Natural killer cell treated with Interleukin-12 subunit alpha and Interleukin-12 subunit beta and Interleukin-15 and Interleukin-18, amount 100 ng/mL, for 72 hours (primary cell): Measurements from ENCODE around the gene ZG16B. TPM values are rescaled to one million over a fixed set of nuclear protein-coding genes. Genes with fewer than 3 reads are reported as not detected.
A peak's percentile ranks its signal among the peaks of the same experiment; 100 is the strongest.

Experiments used
- ATAC-seq, 2 donors: fragments of 150-1000 bp; cut with Tn5 transposase in 1 of 2; sonication (Bioruptor Pico), chemical (Tn5 transposase) in 1 of 2; 2 replicates each; pipeline ENCODE4 v1.10.0; 2021
- DNase-seq: peaks from one replicate; pipeline ENCODE4 v3.0.0; 2022; ENCODE audit warnings: low spot score
- H3K27ac Mint-ChIP-seq, 2 donors: 1 replicate in 1 of 2; 2 replicates in 1 of 2; pipeline ENCODE4 v1.8.0; 2022; ENCODE audit warnings: mixed read lengths in 2 of 2, mild to moderate bottlenecking in 1 of 2, moderate library complexity in 1 of 2
- H3K27me3 Mint-ChIP-seq, 2 donors: 1 replicate in 1 of 2; 2 replicates in 1 of 2; pipeline ENCODE4 v1.8.0; 2022; ENCODE audit warnings: mixed read lengths in 2 of 2
- H3K36me3 Mint-ChIP-seq: one replicate; pipeline ENCODE4 v1.8.0; 2022; ENCODE audit warnings: mixed read lengths
- H3K4me1 Mint-ChIP-seq, 2 donors: 1 replicate in 1 of 2; 2 replicates in 1 of 2; pipeline ENCODE4 v1.8.0; 2022; ENCODE audit warnings: low read depth in 2 of 2, mixed read lengths in 2 of 2, mild to moderate bottlenecking in 1 of 2
- H3K4me3 Mint-ChIP-seq: one replicate; pipeline ENCODE4 v1.8.0; 2022; ENCODE audit warnings: mixed read lengths
- H3K9me3 Mint-ChIP-seq: 2 replicates; pipeline ENCODE4 v1.8.0; 2022; ENCODE audit warnings: mixed read lengths
- total RNA-seq, 2 donors: library from RNA; stranded (reverse); gene quantifications; one replicate each; pipeline ENCODE4 v1.2.3, GENCODE V29; 2022

Gene ZG16B
- total RNA-seq, 2 donors from 2014 or later = 3.8 to 22.1 TPM

- Mint-ChIP-seq H3K4me3 (no peak overlapping the region), H3K27me3 (no peaks in the 10 kb centered on the region), H3K9me3 (no peaks in the 10 kb centered on the region), H3K36me3 (no peaks in the 10 kb centered on the region), H3K27ac (peak overlapping the region; percentile 1 to 8), H3K4me1 (peaks cover 29 to 47% of the 10 kb centered on the region in 2 donors)
- DNase-seq (no peak), ATAC-seq (no peak)
Measured at GRCh38 chr16:2836646-2837508, 6.8 kb downstream of the ZG16B start.

- peak overlapping the region; percentile 64 to 65 for H3K27ac Mint-ChIP-seq
- no peaks in the 10 kb centered on the region for H3K9me3 Mint-ChIP-seq
- no peaks in the 10 kb centered on the region for H3K27me3 Mint-ChIP-seq
- H3K36me3 Mint-ChIP-seq = no peaks in the 10 kb centered on the region
- H3K4me1 Mint-ChIP-seq = peaks cover 37 to 48% of the 10 kb centered on the region in 2 donors
- peak; percentile 66 for DNase-seq
- ATAC-seq = peak in 1 of 2 donors; percentile 32
- no peak overlapping the region for H3K4me3 Mint-ChIP-seq
Measured at GRCh38 chr16:2838928-2839327, 8.8 kb downstream of the ZG16B start.

GRCh38 chr16:2839650-2840450 lies 9.7 kb downstream of the ZG16B start:
- Mint-ChIP-seq H3K4me3 (peak overlapping the region; percentile 42), H3K27ac (peak overlapping the region; percentile 64 to 65), H3K27me3 (no peaks in the 10 kb centered on the region), H3K4me1 (peaks cover 40 to 47% of the 10 kb centered on the region in 2 donors), H3K9me3 (no peaks in the 10 kb centered on the region), H3K36me3 (no peaks in the 10 kb centered on the region)
- no peak for ATAC-seq
- DNase-seq = peak; percentile 51

- Mint-ChIP-seq H3K4me1 (peaks cover 45% of the 10 kb centered on the region in 2 donors), H3K27me3 (no peaks in the 10 kb centered on the region), H3K4me3 (peak overlapping the region; percentile 93), H3K36me3 (no peaks in the 10 kb centered on the region), H3K9me3 (no peaks in the 10 kb centered on the region), H3K27ac (peak overlapping the region; percentile 93 to 96)
- ATAC-seq (no peak), DNase-seq (peak; percentile 83)
Measured at GRCh38 chr16:2840914-2841313, 10.8 kb downstream of the ZG16B start.

- peak; percentile 90 for DNase-seq
- peak overlapping the region; percentile 93 to 96 for H3K27ac Mint-ChIP-seq
- peaks cover 48 to 49% of the 10 kb centered on the region in 2 donors for H3K4me1 Mint-ChIP-seq
- H3K36me3 Mint-ChIP-seq = no peaks in the 10 kb centered on the region
- H3K4me3 Mint-ChIP-seq = peak overlapping the region; percentile 93
- H3K9me3 Mint-ChIP-seq = no peaks in the 10 kb centered on the region
- no peaks in the 10 kb centered on the region for H3K27me3 Mint-ChIP-seq
- ATAC-seq = peak; percentile 82 to 91
Measured at GRCh38 chr16:2841606-2842339, 11.7 kb downstream of the ZG16B start.

- Mint-ChIP-seq H3K27me3 (no peaks in the 10 kb centered on the region), H3K4me3 (peak overlapping the region; percentile 93), H3K27ac (peak overlapping the region; percentile 93 to 96), H3K36me3 (no peaks in the 10 kb centered on the region), H3K9me3 (no peaks in the 10 kb centered on the region), H3K4me1 (peaks cover 47% of the 10 kb centered on the region in 2 donors)
- ATAC-seq (peak; percentile 76 to 85), DNase-seq (peak; percentile 95)
Measured at GRCh38 chr16:2842340-2843000, 12.4 kb downstream of the ZG16B start.

GRCh38 chr16:2843526-2843925 lies 13.4 kb downstream of the ZG16B start:
- no peaks in the 10 kb centered on the region for H3K9me3 Mint-ChIP-seq
- DNase-seq (no peak), ATAC-seq (no peak)
- H3K4me3 Mint-ChIP-seq = no peak overlapping the region
- peaks cover 40% of the 10 kb centered on the region in 2 donors for H3K4me1 Mint-ChIP-seq
- no peaks in the 10 kb centered on the region for H3K36me3 Mint-ChIP-seq
- H3K27me3 Mint-ChIP-seq = no peaks in the 10 kb centered on the region
- no peak overlapping the region for H3K27ac Mint-ChIP-seq

GRCh38 chr16:2845116-2845515 lies 15.0 kb downstream of the ZG16B start:
- ATAC-seq = no peak
- H3K27ac Mint-ChIP-seq = peak overlapping the region; percentile 50 to 86

GRCh38 chr16:2846511-2847310 lies 16.6 kb downstream of the ZG16B start:
- peak; percentile 59 for DNase-seq
- no peaks in the 10 kb centered on the region for H3K36me3 Mint-ChIP-seq
- peak; percentile 54 to 61 for ATAC-seq
- H3K9me3 Mint-ChIP-seq = no peaks in the 10 kb centered on the region
- H3K4me1 Mint-ChIP-seq = peaks cover 26 to 35% of the 10 kb centered on the region in 2 donors
- H3K4me3 Mint-ChIP-seq = peak overlapping the region; percentile 23
- H3K27me3 Mint-ChIP-seq = peaks cover 6 to 7% of the 10 kb centered on the region in 2 donors
- peak overlapping the region; percentile 56 to 86 for H3K27ac Mint-ChIP-seq

More at GRCh38 chr16:2845116-2845515, 15.0 kb downstream of the ZG16B start:
- Mint-ChIP-seq H3K9me3 (no peaks in the 10 kb centered on the region), H3K4me3 (peak overlapping the region; percentile 18), H3K27me3 (peaks cover 6 to 7% of the 10 kb centered on the region in 2 donors), H3K4me1 (peaks cover 26 to 37% of the 10 kb centered on the region in 2 donors), H3K36me3 (no peaks in the 10 kb centered on the region)
- peak; percentile 49 for DNase-seq

GRCh38 chr16:2848933-2849725 lies 19.0 kb downstream of the ZG16B start:
- DNase-seq (no peak), ATAC-seq (no peak)
- Mint-ChIP-seq H3K9me3 (no peaks in the 10 kb centered on the region), H3K4me3 (no peak overlapping the region), H3K27ac (no peak overlapping the region), H3K36me3 (peaks cover 2% of the 10 kb centered on the region), H3K4me1 (peaks cover 17 to 28% of the 10 kb centered on the region in 2 donors), H3K27me3 (peaks cover 6 to 7% of the 10 kb centered on the region in 2 donors)

- H3K4me1 Mint-ChIP-seq = peaks cover 8 to 18% of the 10 kb centered on the region in 2 donors
- DNase-seq (no peak), ATAC-seq (no peak)
- no peak overlapping the region for H3K27ac Mint-ChIP-seq
- no peak overlapping the region for H3K4me3 Mint-ChIP-seq
- H3K9me3 Mint-ChIP-seq = peaks cover 5% of the 10 kb centered on the region
- peaks cover 10% of the 10 kb centered on the region for H3K36me3 Mint-ChIP-seq
- H3K27me3 Mint-ChIP-seq = peaks cover 6 to 7% of the 10 kb centered on the region in 2 donors
Measured at GRCh38 chr16:2852003-2852730, 22.1 kb downstream of the ZG16B start.
